Gastroesophageal sphincter (tissue), 4 donors: Measurements from ENCODE around the gene C2CD4C. TPM values are rescaled to one million over a fixed set of nuclear protein-coding genes. Genes with fewer than 3 reads are reported as not detected.
"Not testable (repeated sequence)": the region's sequence is repeated elsewhere in the genome, so short reads cannot be mapped to it uniquely, and the experiment has no call there.

ENCODE experiments used
- ATAC-seq: fragments of 150-250 bp; one replicate; pipeline ENCODE4 v1.9.1; 2016; ENCODE audit warnings: mild to moderate bottlenecking, moderate library complexity
- H3K27ac ChIP-seq, 4 donors: fragments of 200-600 bp; sonication (generic) in 3 of 4; 1 replicate in 3 of 4; 2 replicates in 1 of 4; pipeline ENCODE4 v1.5.1; 2016 to 2019
- H3K27me3 ChIP-seq: fragments of 200-600 bp; sonication (generic); one replicate; pipeline ENCODE4 v1.5.1; 2019
- H3K36me3 ChIP-seq, 2 donors: fragments of 200-600 bp; sonication (generic); one replicate each; pipeline ENCODE4 v1.5.1; 2019; ENCODE audit warnings: control low read depth in 1 of 2
- H3K4me1 ChIP-seq, 3 donors: fragments of 200-600 bp; sonication (generic); 1 replicate in 2 of 3; 2 replicates in 1 of 3; pipeline ENCODE4 v1.5.1; 2016 to 2019; ENCODE audit warnings: control low read depth in 2 of 3
- H3K4me3 ChIP-seq, 2 donors: fragments of 200-600 bp; sonication (generic); one replicate each; pipeline ENCODE4 v1.5.1; 2019; ENCODE audit warnings: mild to moderate bottlenecking in 1 of 2, moderate library complexity in 1 of 2
- H3K9me3 ChIP-seq, 3 donors: fragments of 200-600 bp; sonication (generic); one replicate each; pipeline ENCODE4 v1.5.1; 2017 to 2019; ENCODE audit warnings: control low read depth in 2 of 3
- CTCF ChIP-seq, 4 experiments: fragments of 200-600 bp in 2 of 4; fragments of 450-650 bp in 2 of 4; sonication (generic) in 1 of 4; IDR thresholded peaks; one replicate each; pipeline ENCODE4 v1.5.1; 2017 to 2019; ENCODE audit warnings: antibody characterized with exemption in 4 of 4, mild to moderate bottlenecking in 2 of 4, moderate library complexity in 2 of 4
- EP300 ChIP-seq: sonication (generic); formaldehyde crosslinking; IDR thresholded peaks from one replicate; pipeline ENCODE4 v1.6.1; 2017; ENCODE audit warnings: antibody characterized with exemption, mild to moderate bottlenecking
- POLR2A ChIP-seq, 2 donors: fragments of 450-650 bp; IDR thresholded peaks; one replicate each; pipeline ENCODE4 v1.6.1; 2017; ENCODE audit warnings: antibody characterized with exemption in 2 of 2, mild to moderate bottlenecking in 2 of 2, moderate library complexity in 1 of 2
- POLR2AphosphoS5 ChIP-seq: sonication (generic); formaldehyde crosslinking; IDR thresholded peaks from one replicate; pipeline ENCODE4 v1.6.1; 2017; ENCODE audit warnings: antibody characterized with exemption
- WGBS, 2 donors: methylation state at CpG; one replicate each; pipeline ENCODE4 v1.1.5; 2018; ENCODE audit warnings: low coverage in 1 of 2; 5-methylcytosine and 5-hydroxymethylcytosine counted together
- total RNA-seq, 4 donors: library from RNA; depleted of rRNA; stranded (reverse); fragments of >200 nt; gene quantifications; one replicate each; pipeline ENCODE4 v1.1.0, GENCODE V29; 2016

Gene C2CD4C
- total RNA-seq, 4 donors from 2014 or later: 0.19 to 2.7 (median 0.67) TPM; not detected in 1

GRCh38 chr19:434152-434960, 25.4 kb upstream of the C2CD4C start:
- Histone ChIP-seq H3K36me3 (peaks cover 0 to 32% of the 10 kb centered on the region in 2 donors), H3K9me3 (no peaks in the 10 kb centered on the region), H3K27me3 (peaks cover 11% of the 10 kb centered on the region), H3K4me3 (no peak overlapping the region), H3K27ac (no peak overlapping the region), H3K4me1 (no peaks in the 10 kb centered on the region)
- ATAC-seq: no peak
- 90 to 94% methylated on average over 5 to 9 of the region's 22 CpGs for WGBS, 2 donors
- TF ChIP-seq EP300 (no peak), POLR2AphosphoS5 (no peak), CTCF (IDR thresholded peaks at IDR 0.05) (no peak), POLR2A (IDR thresholded peaks at IDR 0.05) (no peak)

DNA sequence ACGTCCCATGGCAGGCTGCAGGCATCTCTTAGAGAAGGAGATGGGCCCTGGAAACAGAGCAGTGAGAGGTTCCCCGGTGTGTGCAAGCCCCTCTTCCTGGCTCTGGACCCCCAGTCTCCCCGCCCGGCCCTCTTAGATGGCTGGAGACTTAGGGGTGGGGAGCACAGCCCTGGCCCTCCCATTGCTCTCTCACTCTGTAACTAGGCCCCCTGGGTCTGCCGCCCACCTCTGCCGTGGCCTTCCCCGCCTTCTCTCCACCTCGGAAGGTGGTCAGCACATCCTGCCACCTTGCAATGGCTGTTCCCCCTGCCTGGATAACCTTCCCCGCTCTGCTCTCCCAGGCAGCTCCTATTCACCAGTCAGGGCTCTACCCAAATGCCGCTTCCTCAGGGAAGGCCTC, 21.8 kb upstream of the C2CD4C start:
- WGBS, 2 donors: 89 to 96% methylated on average over 1 to 5 of the region's 10 CpGs
- no peak for ATAC-seq
- TF ChIP-seq CTCF (IDR thresholded peaks at IDR 0.05) (no peak), POLR2AphosphoS5 (no peak), POLR2A (IDR thresholded peaks at IDR 0.05) (no peak), EP300 (no peak)

GRCh38 chr19:428149-428548, 19.2 kb upstream of the C2CD4C start:
- Histone ChIP-seq H3K27ac (no peak overlapping the region), H3K9me3 (no peaks in the 10 kb centered on the region), H3K4me1 (peaks cover 0 to 7% (median 0%) of the 10 kb centered on the region in 3 donors), H3K4me3 (no peak overlapping the region), H3K36me3 (peaks cover 0 to 42% of the 10 kb centered on the region in 2 donors), H3K27me3 (no peaks in the 10 kb centered on the region)
- TF ChIP-seq POLR2A (IDR thresholded peaks at IDR 0.05): no peak
- no peak for TF ChIP-seq POLR2AphosphoS5
- no peak for TF ChIP-seq CTCF (IDR thresholded peaks at IDR 0.05)
- no peak for TF ChIP-seq EP300
- ATAC-seq: no peak
- WGBS, 2 donors: 91 to 95% methylated on average over 11 to 15 of the region's 15 CpGs

More for the DNA sequence above, 21.8 kb upstream of the C2CD4C start:
- no peak overlapping the region for H3K4me3 ChIP-seq
- peaks cover 0 to 7% (median 0%) of the 10 kb centered on the region in 3 donors for H3K4me1 ChIP-seq
- no peak overlapping the region for H3K27ac ChIP-seq
- no peaks in the 10 kb centered on the region for H3K27me3 ChIP-seq
- H3K9me3 ChIP-seq: no peaks in the 10 kb centered on the region
- H3K36me3 ChIP-seq: peaks cover 0 to 32% of the 10 kb centered on the region in 2 donors

- not testable (repeated sequence) for H3K4me1 ChIP-seq, H3K9me3 ChIP-seq, H3K4me3 ChIP-seq, H3K27ac ChIP-seq, H3K27me3 ChIP-seq, ATAC-seq
- 70 to 71% methylated on average over 15 of the region's 19 CpGs for WGBS, 2 donors
- H3K36me3 ChIP-seq: peaks cover 0 to 42% of the 10 kb centered on the region in 2 donors
These were observed 18.7 kb upstream of the C2CD4C start for GRCh38 chr19:427675-428074.

GRCh38 chr19:426725-427445, 17.9 kb upstream of the C2CD4C start:
- 82 to 85% methylated on average over 4 to 42 of the region's 51 CpGs for WGBS, 2 donors
- TF ChIP-seq POLR2AphosphoS5 (no peak), EP300 (no peak), CTCF (IDR thresholded peaks at IDR 0.05) (no peak), POLR2A (IDR thresholded peaks at IDR 0.05) (no peak)
- no peaks in the 10 kb centered on the region for H3K9me3 ChIP-seq
- H3K27me3 ChIP-seq: no peaks in the 10 kb centered on the region
- no peak overlapping the region for H3K4me3 ChIP-seq
- peaks cover 0 to 46% of the 10 kb centered on the region in 2 donors for H3K36me3 ChIP-seq
- H3K4me1 ChIP-seq: peaks cover 0 to 7% (median 0%) of the 10 kb centered on the region in 3 donors
- no peak for ATAC-seq
- H3K27ac ChIP-seq: no peak overlapping the region
